HepG2 (cell line): ENCODE data around the gene GZF1. TPM values are rescaled to one million over a fixed set of nuclear protein-coding genes. Genes with fewer than 3 reads are reported as not detected.

Source experiments
- BHLHE40 ChIP-seq: IDR thresholded peaks from 2 replicates; pipeline ENCODE4 v1.6.1; 2011; ENCODE audit warnings: low read length, improper control_type of control experiment
- FOXA3 ChIP-seq: IDR thresholded peaks from 2 replicates; pipeline ENCODE4 v1.6.1; 2016; ENCODE audit warnings: missing genetic modification reagents, missing compliant biosample characterization
- KDM1A ChIP-seq: IDR thresholded peaks from 2 replicates; pipeline ENCODE4 v1.6.1; 2016; ENCODE audit warnings: missing compliant biosample characterization
- KDM5A ChIP-seq: fragments of 200-600 bp; sonication (generic); IDR thresholded peaks from 2 replicates; pipeline ENCODE4 v1.7.0; 2018; ENCODE audit warnings: antibody characterized with exemption, mild to moderate bottlenecking, low read length, borderline replicate concordance
- RARA ChIP-seq: IDR thresholded peaks from 2 replicates; pipeline ENCODE4 v1.6.1; 2016; ENCODE audit warnings: missing genetic modification reagents, missing compliant biosample characterization
- STAG1 ChIP-seq: sonication (generic); formaldehyde crosslinking; IDR thresholded peaks from 2 replicates; pipeline ENCODE4 v1.4.0; 2020; ENCODE audit warnings: missing genetic modification reagents
- TBL1XR1 ChIP-seq: fragments of 150-350 bp; IDR thresholded peaks from 2 replicates; pipeline ENCODE4 v1.6.1; 2014; ENCODE audit warnings: borderline replicate concordance, low read length; ENCODE audit not compliant: partially characterized antibody
- TGIF2 ChIP-seq: IDR thresholded peaks from 2 replicates; pipeline ENCODE4 v1.6.1; 2016; ENCODE audit warnings: control low read depth, missing compliant biosample characterization
- ZBTB7B ChIP-seq: sonication (generic); formaldehyde crosslinking; IDR thresholded peaks from 2 replicates; pipeline ENCODE4 v1.4.0; 2020; ENCODE audit warnings: missing genetic modification reagents
- ZFY ChIP-seq: sonication (generic); formaldehyde crosslinking; IDR thresholded peaks from 2 replicates; pipeline ENCODE4 v1.4.0; 2020; ENCODE audit warnings: missing genetic modification reagents
- ZKSCAN8 ChIP-seq: IDR thresholded peaks from 2 replicates; pipeline ENCODE4 v1.6.1; 2016; ENCODE audit warnings: borderline replicate concordance, missing genetic modification reagents, missing compliant biosample characterization
- ZNF33B ChIP-seq: sonication (generic); formaldehyde crosslinking; IDR thresholded peaks from 2 replicates; pipeline ENCODE4 v1.5.1; 2020; ENCODE audit warnings: mild to moderate bottlenecking, missing genetic modification reagents
- ZNF354B ChIP-seq: sonication (generic); formaldehyde crosslinking; IDR thresholded peaks from 2 replicates; pipeline ENCODE4 v1.8.0; 2022; ENCODE audit warnings: mild to moderate bottlenecking, missing genetic modification reagents
- ZNF83 ChIP-seq: sonication (generic); formaldehyde crosslinking; IDR thresholded peaks from 2 replicates; pipeline ENCODE4 v1.4.0; 2020; ENCODE audit warnings: missing genetic modification reagents, mild to moderate bottlenecking, borderline replicate concordance
- polyA plus RNA-seq, 8 experiments: library from polyadenylated mRNA; depleted of rRNA in 3 of 8; stranded (reverse) in 7 of 8; unstranded in 1 of 8; fragments of >200 nt; fragmentation: Illumina TruSeq in 4 of 8; extraction: Trizol in 4 of 8; gene quantifications; 2 replicates each; pipeline versions ENCODE4 v1.2.1 to v1.2.3, GENCODE V29; 2011 to 2016; ENCODE audit warnings: low read depth in 4 of 8, missing spikeins in 1 of 8, mixed read lengths in 1 of 8; ENCODE audit not compliant: insufficient read depth in 1 of 8
- total RNA-seq, 5 experiments: library from RNA; depleted of rRNA; stranded (reverse); fragments of >200 nt; fragmentation: Illumina TruSeq; extraction: Trizol; gene quantifications; 2 replicates each; pipeline ENCODE4 v1.2.3, GENCODE V29; 2016; ENCODE audit warnings: low read depth in 1 of 5
- TF ChIP-seq, protein P1 (sequence below): sonication (generic); formaldehyde crosslinking; IDR thresholded peaks from 2 replicates; pipeline ENCODE4 v1.4.0; 2020; ENCODE audit warnings: missing genetic modification reagents
- TF ChIP-seq, protein P2 (sequence below): fragments of 450-650 bp; IDR thresholded peaks from 2 replicates; pipeline ENCODE4 v1.6.1; 2017; ENCODE audit warnings: mild to moderate bottlenecking
- TF ChIP-seq, protein P3 (sequence below): sonication (generic); formaldehyde crosslinking; IDR thresholded peaks from 2 replicates; pipeline ENCODE4 v1.5.1; 2020; ENCODE audit warnings: missing genetic modification reagents, mild to moderate bottlenecking, borderline replicate concordance
- TF ChIP-seq, protein P4 (sequence below): sonication (generic); formaldehyde crosslinking; IDR thresholded peaks from 2 replicates; pipeline ENCODE4 v1.4.0; 2020; ENCODE audit warnings: missing genetic modification reagents, borderline replicate concordance

GZF1 gene
- total and polyA plus RNA-seq, 2 of the 13 experiments (the other 11 are each of a cell fraction or from before 2014, with no cell fraction given): 16.9 to 26.0 TPM

- TF ChIP-seq, protein P1, sequence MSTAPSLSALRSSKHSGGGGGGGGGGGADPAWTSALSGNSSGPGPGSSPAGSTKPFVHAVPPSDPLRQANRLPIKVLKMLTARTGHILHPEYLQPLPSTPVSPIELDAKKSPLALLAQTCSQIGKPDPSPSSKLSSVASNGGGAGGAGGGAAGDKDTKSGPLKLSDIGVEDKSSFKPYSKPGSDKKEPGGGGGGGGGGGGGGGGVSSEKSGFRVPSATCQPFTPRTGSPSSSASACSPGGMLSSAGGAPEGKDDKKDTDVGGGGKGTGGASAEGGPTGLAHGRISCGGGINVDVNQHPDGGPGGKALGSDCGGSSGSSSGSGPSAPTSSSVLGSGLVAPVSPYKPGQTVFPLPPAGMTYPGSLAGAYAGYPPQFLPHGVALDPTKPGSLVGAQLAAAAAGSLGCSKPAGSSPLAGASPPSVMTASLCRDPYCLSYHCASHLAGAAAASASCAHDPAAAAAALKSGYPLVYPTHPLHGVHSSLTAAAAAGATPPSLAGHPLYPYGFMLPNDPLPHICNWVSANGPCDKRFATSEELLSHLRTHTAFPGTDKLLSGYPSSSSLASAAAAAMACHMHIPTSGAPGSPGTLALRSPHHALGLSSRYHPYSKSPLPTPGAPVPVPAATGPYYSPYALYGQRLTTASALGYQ (CRISPR knock-in tag): no peak
- no peak for TF ChIP-seq ZNF354B (CRISPR knock-in tag)
- peak; percentile 97 for TF ChIP-seq ZNF83 (CRISPR knock-in tag)
- no peak for TF ChIP-seq KDM1A
- TF ChIP-seq STAG1 (CRISPR knock-in tag): peak; percentile 20; the same call in 1 of the 2 replicates
- TF ChIP-seq TBL1XR1: peak; percentile 98
- TF ChIP-seq ZFY (CRISPR knock-in tag): peak; percentile 98
- peak; percentile 91 for TF ChIP-seq ZKSCAN8 (CRISPR knock-in tag)
- TF ChIP-seq, protein P2, sequence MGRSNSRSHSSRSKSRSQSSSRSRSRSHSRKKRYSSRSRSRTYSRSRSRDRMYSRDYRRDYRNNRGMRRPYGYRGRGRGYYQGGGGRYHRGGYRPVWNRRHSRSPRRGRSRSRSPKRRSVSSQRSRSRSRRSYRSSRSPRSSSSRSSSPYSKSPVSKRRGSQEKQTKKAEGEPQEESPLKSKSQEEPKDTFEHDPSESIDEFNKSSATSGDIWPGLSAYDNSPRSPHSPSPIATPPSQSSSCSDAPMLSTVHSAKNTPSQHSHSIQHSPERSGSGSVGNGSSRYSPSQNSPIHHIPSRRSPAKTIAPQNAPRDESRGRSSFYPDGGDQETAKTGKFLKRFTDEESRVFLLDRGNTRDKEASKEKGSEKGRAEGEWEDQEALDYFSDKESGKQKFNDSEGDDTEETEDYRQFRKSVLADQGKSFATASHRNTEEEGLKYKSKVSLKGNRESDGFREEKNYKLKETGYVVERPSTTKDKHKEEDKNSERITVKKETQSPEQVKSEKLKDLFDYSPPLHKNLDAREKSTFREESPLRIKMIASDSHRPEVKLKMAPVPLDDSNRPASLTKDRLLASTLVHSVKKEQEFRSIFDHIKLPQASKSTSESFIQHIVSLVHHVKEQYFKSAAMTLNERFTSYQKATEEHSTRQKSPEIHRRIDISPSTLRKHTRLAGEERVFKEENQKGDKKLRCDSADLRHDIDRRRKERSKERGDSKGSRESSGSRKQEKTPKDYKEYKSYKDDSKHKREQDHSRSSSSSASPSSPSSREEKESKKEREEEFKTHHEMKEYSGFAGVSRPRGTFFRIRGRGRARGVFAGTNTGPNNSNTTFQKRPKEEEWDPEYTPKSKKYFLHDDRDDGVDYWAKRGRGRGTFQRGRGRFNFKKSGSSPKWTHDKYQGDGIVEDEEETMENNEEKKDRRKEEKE: no peak
- TF ChIP-seq, protein P3, sequence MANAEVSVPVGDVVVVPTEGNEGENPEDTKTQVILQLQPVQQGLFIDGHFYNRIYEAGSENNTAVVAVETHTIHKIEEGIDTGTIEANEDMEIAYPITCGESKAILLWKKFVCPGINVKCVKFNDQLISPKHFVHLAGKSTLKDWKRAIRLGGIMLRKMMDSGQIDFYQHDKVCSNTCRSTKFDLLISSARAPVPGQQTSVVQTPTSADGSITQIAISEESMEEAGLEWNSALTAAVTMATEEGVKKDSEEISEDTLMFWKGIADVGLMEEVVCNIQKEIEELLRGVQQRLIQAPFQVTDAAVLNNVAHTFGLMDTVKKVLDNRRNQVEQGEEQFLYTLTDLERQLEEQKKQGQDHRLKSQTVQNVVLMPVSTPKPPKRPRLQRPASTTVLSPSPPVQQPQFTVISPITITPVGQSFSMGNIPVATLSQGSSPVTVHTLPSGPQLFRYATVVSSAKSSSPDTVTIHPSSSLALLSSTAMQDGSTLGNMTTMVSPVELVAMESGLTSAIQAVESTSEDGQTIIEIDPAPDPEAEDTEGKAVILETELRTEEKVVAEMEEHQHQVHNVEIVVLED (CRISPR knock-in tag): peak; percentile 99
- peak; percentile 85 for TF ChIP-seq FOXA3 (CRISPR knock-in tag)
- peak; percentile 94 for TF ChIP-seq ZBTB7B (CRISPR knock-in tag)
- TF ChIP-seq RARA: peak; percentile 69; the same call in 1 of the 2 replicates
- peak; percentile 89; the same call in 1 of the 2 replicates for TF ChIP-seq ZNF33B (CRISPR knock-in tag)
- peak; percentile 29; the same call in 1 of the 2 replicates for TF ChIP-seq KDM5A
- TF ChIP-seq, protein P4, sequence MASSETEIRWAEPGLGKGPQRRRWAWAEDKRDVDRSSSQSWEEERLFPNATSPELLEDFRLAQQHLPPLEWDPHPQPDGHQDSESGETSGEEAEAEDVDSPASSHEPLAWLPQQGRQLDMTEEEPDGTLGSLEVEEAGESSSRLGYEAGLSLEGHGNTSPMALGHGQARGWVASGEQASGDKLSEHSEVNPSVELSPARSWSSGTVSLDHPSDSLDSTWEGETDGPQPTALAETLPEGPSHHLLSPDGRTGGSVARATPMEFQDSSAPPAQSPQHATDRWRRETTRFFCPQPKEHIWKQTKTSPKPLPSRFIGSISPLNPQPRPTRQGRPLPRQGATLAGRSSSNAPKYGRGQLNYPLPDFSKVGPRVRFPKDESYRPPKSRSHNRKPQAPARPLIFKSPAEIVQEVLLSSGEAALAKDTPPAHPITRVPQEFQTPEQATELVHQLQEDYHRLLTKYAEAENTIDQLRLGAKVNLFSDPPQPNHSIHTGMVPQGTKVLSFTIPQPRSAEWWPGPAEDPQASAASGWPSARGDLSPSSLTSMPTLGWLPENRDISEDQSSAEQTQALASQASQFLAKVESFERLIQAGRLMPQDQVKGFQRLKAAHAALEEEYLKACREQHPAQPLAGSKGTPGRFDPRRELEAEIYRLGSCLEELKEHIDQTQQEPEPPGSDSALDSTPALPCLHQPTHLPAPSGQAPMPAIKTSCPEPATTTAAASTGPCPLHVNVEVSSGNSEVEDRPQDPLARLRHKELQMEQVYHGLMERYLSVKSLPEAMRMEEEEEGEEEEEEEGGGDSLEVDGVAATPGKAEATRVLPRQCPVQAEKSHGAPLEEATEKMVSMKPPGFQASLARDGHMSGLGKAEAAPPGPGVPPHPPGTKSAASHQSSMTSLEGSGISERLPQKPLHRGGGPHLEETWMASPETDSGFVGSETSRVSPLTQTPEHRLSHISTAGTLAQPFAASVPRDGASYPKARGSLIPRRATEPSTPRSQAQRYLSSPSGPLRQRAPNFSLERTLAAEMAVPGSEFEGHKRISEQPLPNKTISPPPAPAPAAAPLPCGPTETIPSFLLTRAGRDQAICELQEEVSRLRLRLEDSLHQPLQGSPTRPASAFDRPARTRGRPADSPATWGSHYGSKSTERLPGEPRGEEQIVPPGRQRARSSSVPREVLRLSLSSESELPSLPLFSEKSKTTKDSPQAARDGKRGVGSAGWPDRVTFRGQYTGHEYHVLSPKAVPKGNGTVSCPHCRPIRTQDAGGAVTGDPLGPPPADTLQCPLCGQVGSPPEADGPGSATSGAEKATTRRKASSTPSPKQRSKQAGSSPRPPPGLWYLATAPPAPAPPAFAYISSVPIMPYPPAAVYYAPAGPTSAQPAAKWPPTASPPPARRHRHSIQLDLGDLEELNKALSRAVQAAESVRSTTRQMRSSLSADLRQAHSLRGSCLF (CRISPR knock-in tag): peak; percentile 73; the same call in 1 of the 2 replicates
- peak; percentile 98 for TF ChIP-seq TGIF2 (CRISPR knock-in tag)
- peak; percentile 100 for TF ChIP-seq BHLHE40
Measured at GRCh38 chr20:23361476-23362391, at the start of gene GZF1 (continued).
